Breast epithelium (tissue), 4 donors: ENCODE results near the gene BCORL1. TPM values are rescaled to one million over a fixed set of nuclear protein-coding genes. Genes with fewer than 3 reads are reported as not detected.
A peak's percentile ranks its signal among the peaks of the same experiment; 100 is the strongest.

Source experiments
- DNase-seq, 2 donors: peaks; one replicate each; pipeline ENCODE4 v3.0.0-alpha.2; 2019; ENCODE audit warnings: low spot score in 2 of 2
- H3K27ac ChIP-seq, 2 donors: fragments of 200-600 bp; sonication (generic) in 1 of 2; one replicate each; pipeline ENCODE4 v1.5.1; 2016 to 2019; ENCODE audit warnings: mild to moderate bottlenecking in 1 of 2
- H3K27me3 ChIP-seq, 2 donors: fragments of 200-600 bp; sonication (generic) in 1 of 2; one replicate each; pipeline versions ENCODE4 v1.5.1 to v1.6.0; 2017 to 2019; ENCODE audit warnings: control low read depth in 1 of 2, mild to moderate bottlenecking in 1 of 2
- H3K36me3 ChIP-seq: fragments of 200-600 bp; one replicate; pipeline ENCODE4 v1.5.1; 2019
- H3K4me1 ChIP-seq, 2 donors: fragments of 200-600 bp; sonication (generic); one replicate each; pipeline ENCODE4 v1.5.1; 2016 to 2019; ENCODE audit warnings: control low read depth in 1 of 2
- H3K4me3 ChIP-seq, 3 donors: fragments of 200-600 bp; sonication (generic); 1 replicate in 2 of 3; 2 replicates in 1 of 3; pipeline ENCODE4 v1.5.1; 2016 to 2019; ENCODE audit warnings: mild to moderate bottlenecking in 3 of 3, moderate library complexity in 2 of 3
- H3K9me3 ChIP-seq, 2 donors: fragments of 200-600 bp; sonication (generic) in 1 of 2; one replicate each; pipeline ENCODE4 v1.5.1; 2016 to 2019; ENCODE audit warnings: control low read depth in 1 of 2
- POLR2A ChIP-seq: fragments of 450-650 bp; IDR thresholded peaks from one replicate; pipeline ENCODE4 v1.6.1; 2016; ENCODE audit warnings: antibody characterized with exemption, mild to moderate bottlenecking, moderate library complexity
- POLR2AphosphoS5 ChIP-seq, 3 donors: sonication (generic); formaldehyde crosslinking; IDR thresholded peaks; one replicate each; pipeline ENCODE4 v1.6.1; 2017; ENCODE audit warnings: antibody characterized with exemption in 3 of 3
- intact Hi-C: fragments of 100-400 bp; cut with DNase I; formaldehyde crosslinking; loops from one replicate; pipeline ENCODE4 v1.15.1; 2023; ENCODE audit warnings: low total_unique reads
- total RNA-seq, 3 donors: library from RNA; depleted of rRNA; stranded (reverse); fragments of >200 nt; gene quantifications; one replicate each; pipeline ENCODE4 v1.1.0, GENCODE V29; 2016
- TF ChIP-seq, protein P1 (sequence below), 3 donors: fragments of 450-650 bp; IDR thresholded peaks; one replicate each; pipeline ENCODE4 v1.5.1; 2016 to 2017; ENCODE audit warnings: antibody characterized with exemption in 3 of 3, mild to moderate bottlenecking in 3 of 3, moderate library complexity in 3 of 3

Gene BCORL1
- total RNA-seq, 3 donors from 2014 or later, result 4.5 to 5.0 (median 4.9) TPM

DNA sequence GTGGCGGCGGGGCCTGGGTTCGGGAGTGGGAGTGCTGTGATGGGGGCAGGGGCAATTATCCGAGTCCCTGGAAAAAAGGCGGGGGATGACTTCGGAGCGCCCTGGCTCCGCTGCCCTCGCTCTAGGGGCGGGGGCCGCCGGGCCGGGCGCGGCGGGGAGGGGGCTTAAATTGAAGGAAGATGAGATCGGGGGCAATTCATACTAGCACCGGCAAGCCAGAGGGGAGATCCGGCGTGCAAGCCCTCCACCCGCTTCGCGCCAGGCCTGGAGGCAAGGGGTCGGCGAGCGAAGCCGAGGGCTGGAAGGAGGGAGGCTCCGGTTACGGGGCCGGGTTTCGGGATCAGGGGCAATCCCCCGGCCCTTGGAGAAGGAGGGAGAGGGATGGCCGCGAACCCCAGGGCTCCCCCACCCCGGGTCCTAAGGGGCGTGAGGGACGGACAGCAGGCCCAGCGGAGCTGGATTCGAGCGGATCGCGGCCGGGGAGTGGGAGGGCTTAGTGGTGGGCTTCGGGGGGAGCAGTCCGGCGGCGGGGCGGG, 1.2 kb downstream of the BCORL1 start:
- no peaks in the 10 kb centered on the region for H3K36me3 ChIP-seq
- H3K9me3 ChIP-seq, result no peaks in the 10 kb centered on the region
- DNase-seq, result no peak
- H3K27me3 ChIP-seq, result peaks cover 0 to 11% of the 10 kb centered on the region in 2 donors
- H3K4me1 ChIP-seq, result no peaks in the 10 kb centered on the region
- TF ChIP-seq POLR2A (no peak), POLR2AphosphoS5 (IDR thresholded peaks at IDR 0.05) (no peak)
- TF ChIP-seq, protein P1, sequence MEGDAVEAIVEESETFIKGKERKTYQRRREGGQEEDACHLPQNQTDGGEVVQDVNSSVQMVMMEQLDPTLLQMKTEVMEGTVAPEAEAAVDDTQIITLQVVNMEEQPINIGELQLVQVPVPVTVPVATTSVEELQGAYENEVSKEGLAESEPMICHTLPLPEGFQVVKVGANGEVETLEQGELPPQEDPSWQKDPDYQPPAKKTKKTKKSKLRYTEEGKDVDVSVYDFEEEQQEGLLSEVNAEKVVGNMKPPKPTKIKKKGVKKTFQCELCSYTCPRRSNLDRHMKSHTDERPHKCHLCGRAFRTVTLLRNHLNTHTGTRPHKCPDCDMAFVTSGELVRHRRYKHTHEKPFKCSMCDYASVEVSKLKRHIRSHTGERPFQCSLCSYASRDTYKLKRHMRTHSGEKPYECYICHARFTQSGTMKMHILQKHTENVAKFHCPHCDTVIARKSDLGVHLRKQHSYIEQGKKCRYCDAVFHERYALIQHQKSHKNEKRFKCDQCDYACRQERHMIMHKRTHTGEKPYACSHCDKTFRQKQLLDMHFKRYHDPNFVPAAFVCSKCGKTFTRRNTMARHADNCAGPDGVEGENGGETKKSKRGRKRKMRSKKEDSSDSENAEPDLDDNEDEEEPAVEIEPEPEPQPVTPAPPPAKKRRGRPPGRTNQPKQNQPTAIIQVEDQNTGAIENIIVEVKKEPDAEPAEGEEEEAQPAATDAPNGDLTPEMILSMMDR (IDR thresholded peaks at IDR 0.05), result no peak
- no peak overlapping the region for H3K4me3 ChIP-seq
- intact Hi-C loops, result loop anchor here (10.0 kb wide), 2 partner anchors 49 to 61 kb away; no protein-coding TSS in a partner anchor
- H3K27ac ChIP-seq, result peak overlapping the region in 1 of 2 donors; percentile 32

DNA sequence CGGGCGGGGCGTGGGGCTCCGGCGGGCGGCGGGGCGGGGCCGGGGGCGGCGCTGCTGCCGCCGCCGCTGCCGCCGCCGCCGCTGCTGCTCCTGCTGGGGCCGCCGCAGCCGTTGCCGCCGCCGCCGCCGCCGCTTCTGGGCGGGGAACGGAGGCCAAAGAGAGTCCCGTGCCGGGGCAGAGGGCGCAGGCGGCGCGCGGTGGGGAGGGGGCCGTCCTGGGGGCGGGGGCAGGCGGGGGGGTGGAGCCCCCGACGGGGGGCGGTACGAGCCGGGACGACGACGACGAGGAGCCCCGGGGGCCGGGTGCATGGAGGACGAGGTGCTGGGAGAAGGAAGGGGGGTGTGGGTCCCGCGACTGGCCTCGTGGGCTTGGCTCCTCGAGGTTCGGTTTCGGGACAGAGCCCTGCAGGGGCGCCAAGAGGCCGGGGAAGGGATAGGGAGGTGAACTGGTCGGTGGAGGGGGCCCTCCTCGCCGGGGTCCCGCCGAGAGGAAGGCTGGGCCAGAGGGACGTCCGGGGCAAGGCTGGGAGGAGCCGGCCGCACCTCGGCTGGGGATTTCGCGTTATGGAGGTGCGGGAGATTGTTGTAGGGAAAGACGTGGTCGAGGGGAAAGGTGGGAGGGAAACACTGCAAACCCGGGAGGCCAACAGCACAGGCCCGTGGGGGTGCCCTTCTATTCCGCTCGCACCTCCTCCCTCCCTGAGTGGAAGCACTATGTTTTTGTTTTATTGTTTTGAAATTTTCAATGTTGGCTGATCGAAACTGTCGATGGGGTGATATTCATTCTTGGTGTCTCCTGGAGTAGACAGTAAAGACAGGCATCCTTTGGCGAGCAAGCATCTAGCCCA, 1.9 kb downstream of the BCORL1 start:
- Histone ChIP-seq H3K27me3 (peaks cover 0 to 6% of the 10 kb centered on the region in 2 donors), H3K27ac (peak overlapping the region in 1 of 2 donors; percentile 32), H3K4me3 (no peak overlapping the region), H3K4me1 (no peaks in the 10 kb centered on the region), H3K9me3 (no peaks in the 10 kb centered on the region), H3K36me3 (no peaks in the 10 kb centered on the region)
- no peak for DNase-seq
- intact Hi-C loops, result loop anchor here (10.0 kb wide), 2 partner anchors 50 to 60 kb away; no protein-coding TSS in a partner anchor
- TF ChIP-seq, protein P1 (IDR thresholded peaks at IDR 0.05), result no peak
- TF ChIP-seq POLR2A (no peak), POLR2AphosphoS5 (IDR thresholded peaks at IDR 0.05) (no peak)

DNA sequence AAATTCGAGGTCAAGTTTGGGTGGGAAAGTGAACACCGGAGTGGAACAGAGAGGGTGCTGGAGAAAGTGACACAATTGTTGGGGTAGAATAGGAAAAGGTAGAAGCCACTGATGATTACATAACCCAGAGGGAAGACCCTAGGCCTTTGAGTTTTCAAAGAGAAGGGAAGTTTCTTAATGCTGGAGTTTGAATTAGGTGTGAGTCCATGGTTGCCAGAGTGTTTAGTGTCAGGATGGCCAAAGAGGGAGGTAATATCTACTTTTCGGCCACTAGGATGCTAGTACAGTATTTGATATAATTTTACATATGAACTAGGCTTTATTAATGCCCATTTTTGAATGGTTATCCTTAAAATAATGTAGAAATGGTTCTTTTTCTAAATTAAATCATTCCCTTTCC, 5.4 kb downstream of the BCORL1 start:
- no peak overlapping the region for H3K27ac ChIP-seq
- no peaks in the 10 kb centered on the region for H3K36me3 ChIP-seq
- H3K9me3 ChIP-seq, result no peaks in the 10 kb centered on the region
- intact Hi-C loops, result loop anchor here (10.0 kb wide), 2 partner anchors 53 to 57 kb away; no protein-coding TSS in a partner anchor
- no peak overlapping the region for H3K4me3 ChIP-seq
- H3K4me1 ChIP-seq, result no peaks in the 10 kb centered on the region
- TF ChIP-seq POLR2A (no peak), POLR2AphosphoS5 (IDR thresholded peaks at IDR 0.05) (no peak)
- TF ChIP-seq, protein P1 (IDR thresholded peaks at IDR 0.05), result no peak
- no peaks in the 10 kb centered on the region for H3K27me3 ChIP-seq
- no peak for DNase-seq

DNA sequence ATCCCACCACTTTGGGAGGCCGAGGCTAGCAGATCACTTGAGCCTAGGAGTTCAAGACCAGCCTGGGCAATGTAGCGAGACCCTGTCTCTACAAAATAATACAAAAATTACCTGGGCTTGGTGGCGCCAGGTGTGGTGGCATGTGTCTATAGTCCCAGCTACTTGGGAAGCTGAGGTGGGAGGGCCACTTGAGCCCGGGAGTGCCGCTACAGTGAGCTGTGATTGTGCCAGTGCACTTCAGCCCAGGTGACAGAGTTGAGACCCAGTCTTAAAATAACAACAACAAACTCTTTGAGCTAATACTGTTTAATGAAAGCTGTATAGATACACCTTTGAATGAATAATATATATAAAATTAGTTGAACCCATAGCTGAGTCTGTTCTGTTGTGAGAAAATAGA, 9.7 kb downstream of the BCORL1 start:
- TF ChIP-seq POLR2A, result no peak
- no peak for TF ChIP-seq POLR2AphosphoS5 (IDR thresholded peaks at IDR 0.05)
- TF ChIP-seq, protein P1 (IDR thresholded peaks at IDR 0.05), result no peak
- DNase-seq, result no peak
- no peaks in the 10 kb centered on the region for H3K4me1 ChIP-seq
- intact Hi-C loops, result no loop called here
- no peak overlapping the region for H3K4me3 ChIP-seq
- H3K27me3 ChIP-seq, result peaks cover 0 to 4% of the 10 kb centered on the region in 2 donors
- no peaks in the 10 kb centered on the region for H3K9me3 ChIP-seq
- no peak overlapping the region for H3K27ac ChIP-seq
- no peaks in the 10 kb centered on the region for H3K36me3 ChIP-seq

DNA sequence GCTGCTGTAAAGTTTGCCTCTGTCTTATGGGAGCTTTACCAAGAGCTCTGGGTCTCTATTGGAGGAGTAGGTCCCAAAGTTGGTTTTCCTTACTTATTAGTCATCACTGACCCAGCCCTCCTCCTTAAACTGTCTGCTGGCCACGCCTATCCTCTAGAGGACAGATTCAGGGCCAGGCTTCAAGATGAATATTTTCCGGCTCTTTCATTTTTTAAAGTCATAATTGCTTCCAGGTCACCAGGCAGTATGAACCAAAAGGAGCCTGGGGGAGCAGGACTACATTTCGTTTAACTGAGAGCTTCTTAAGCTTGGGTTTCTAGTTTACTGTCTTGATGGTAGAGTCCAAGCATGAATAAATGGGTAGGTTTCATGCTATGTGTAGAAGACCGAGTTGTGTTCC, 13.7 kb downstream of the BCORL1 start:
- Histone ChIP-seq H3K36me3 (no peaks in the 10 kb centered on the region), H3K4me3 (no peak overlapping the region), H3K4me1 (no peaks in the 10 kb centered on the region), H3K9me3 (no peaks in the 10 kb centered on the region), H3K27ac (no peak overlapping the region), H3K27me3 (peaks cover 0 to 4% of the 10 kb centered on the region in 2 donors)
- intact Hi-C loops, result no loop called here
- DNase-seq, result no peak
- TF ChIP-seq, protein P1 (IDR thresholded peaks at IDR 0.05), result no peak
- TF ChIP-seq POLR2A (no peak), POLR2AphosphoS5 (IDR thresholded peaks at IDR 0.05) (no peak)
